ENCODE results near the gene SDK1. TPM values are rescaled to one million over a fixed set of nuclear protein-coding genes. Genes with fewer than 3 reads are reported as not detected.

The SDK1 gene
- total and polyA plus RNA-seq, 2 of the 8 experiments (the other 6 are each of a cell fraction or from before 2014, with no cell fraction given): 3.3 to 7.2 TPM

GRCh38 chr7:4065190-4065589 is 764.1 kb downstream of the SDK1 start:
- Histone ChIP-seq H4K91ac (replicated peaks; ENCODE audit: insufficient read length, low read length) (no peak overlapping the region), H3K4me1 (replicated peaks in 1 of 4; ENCODE audit: control insufficient read depth in 3 of 4, insufficient read depth in 4 of 4, low read length in 3 of 4) (no peaks in the 10 kb centered on the region; a peak in 1 of 7 replicates), H3K4ac (replicated peaks; ENCODE audit: insufficient read length, low read depth, low read length) (no peak overlapping the region), H4K8ac (ENCODE audit: extremely low read depth, insufficient read depth, low read length) (no peak overlapping the region), H3K23me2 (ENCODE audit: low read depth, low read length) (no peaks in the 10 kb centered on the region), H2BK120ac (replicated peaks; ENCODE audit: low read depth, low read length) (no peak overlapping the region), H2AFZ (ENCODE audit: low read length) (no peak overlapping the region), H2BK20ac (ENCODE audit: low read length) (no peak overlapping the region), H4K20me1 (replicated peaks in 1 of 2; ENCODE audit: control insufficient read depth in 1 of 2, insufficient read depth in 2 of 2, low read length in 2 of 2) (no peaks in the 10 kb centered on the region), H3K56ac (replicated peaks; ENCODE audit: insufficient read length, low read depth, low read length) (no peak overlapping the region), H3K79me1 (ENCODE audit: low read depth, low read length) (no peaks in the 10 kb centered on the region), H2BK15ac (ENCODE audit: low read length) (no peak overlapping the region), H3K18ac (ENCODE audit: extremely low read depth, low read length) (no peak overlapping the region), H2AK5ac (ENCODE audit: low read depth, low read length) (no peak overlapping the region), H3K9me3 (ENCODE audit: insufficient read depth in 2 of 2, low read depth in 1 of 2, low read length in 1 of 2) (no peaks in the 10 kb centered on the region), H3K9ac (replicated peaks in 1 of 4; ENCODE audit: extremely low read depth in 1 of 4, low read depth in 3 of 4, low read length in 3 of 4) (no peak overlapping the region), H3K4me2 (ENCODE audit: insufficient read depth in 1 of 2, low read depth in 2 of 2, low read length in 2 of 2) (no peak overlapping the region), H2BK5ac (ENCODE audit: low read depth, low read length) (no peak overlapping the region), H3K79me2 (ENCODE audit: control insufficient read depth in 1 of 2, insufficient read depth in 2 of 2, low read length in 2 of 2) (no peaks in the 10 kb centered on the region), H3K4me3 (ENCODE audit: extremely low read depth in 1 of 4, insufficient read depth in 2 of 4, low read depth in 3 of 4, low read length in 4 of 4) (no peak overlapping the region), H2BK12ac (ENCODE audit: low read depth, low read length) (no peak overlapping the region), H3K27ac (ENCODE audit: low read depth, low read length) (no peak overlapping the region), H4K5ac (ENCODE audit: insufficient read length, low read depth, low read length) (no peak overlapping the region), H3K36me3 (ENCODE audit: control insufficient read depth in 2 of 4, insufficient read depth in 4 of 4, low read length in 3 of 4) (no peaks in the 10 kb centered on the region), H3K14ac (ENCODE audit: insufficient read length) (no peak overlapping the region), H3K27me3 (replicated peaks in 1 of 4; ENCODE audit: control insufficient read depth in 3 of 4, extremely low read depth in 1 of 4, insufficient read depth in 3 of 4, low read length in 3 of 4) (no peaks in the 10 kb centered on the region), H3K23ac (ENCODE audit: insufficient read length) (no peak overlapping the region)
- ChIA-PET CTCF (ENCODE audit: partially characterized antibody) (interaction anchor here (0.7 kb wide), 1 partner anchor 70 kb away, joined by 3 read pairs; no protein-coding TSS in a partner anchor), POLR2A (ENCODE audit: partially characterized antibody) (no interaction called here)
- FAIRE-seq (no peak), DNase-seq (ENCODE audit: low read depth in 1 of 2, low spot score in 2 of 2) (no peak)
- WGBS, 2 experiments (ENCODE audit: extremely low coverage in 1 of 2, insufficient coverage in 1 of 2, insufficient read length in 1 of 2, insufficient replicate concordance in 2 of 2, low coverage in 1 of 2, low lambda C conversion rate in 2 of 2, missing lambda C conversion rate in 1 of 2): 72% methylated on average over 5 of the region's 5 CpGs; no CpG with 5 or more reads in 1 of the 2 experiments
- TF ChIP-seq PHF8 (conservative IDR thresholded peaks at IDR 0.05; ENCODE audit: low read depth, low read length) (no peak), CBX8 (IDR thresholded peaks at IDR 0.05; ENCODE audit: borderline replicate concordance, low read depth, low read length) (no peak), CEBPB (IDR thresholded peaks at IDR 0.05; ENCODE audit: low read depth, low read length) (no peak), RFX5 (IDR thresholded peaks at IDR 0.05; ENCODE audit: borderline replicate concordance, low read depth, low read length) (no peak), KDM1A (IDR thresholded peaks at IDR 0.05; ENCODE audit: borderline replicate concordance, low read length) (no peak), CHD1 (IDR thresholded peaks at IDR 0.05; ENCODE audit: low read depth, low read length) (no peak), CREB1 (IDR thresholded peaks at IDR 0.05) (no peak), HDAC2 (IDR thresholded peaks at IDR 0.05; ENCODE audit: borderline replicate concordance in 1 of 2, low read depth in 2 of 2, low read length in 2 of 2) (no peak)
